Metanephros (tissue), 1 donor: ENCODE results near the gene TEX44. TPM values are rescaled to one million over a fixed set of nuclear protein-coding genes. Genes with fewer than 3 reads are reported as not detected.

Experiments used
- total RNA-seq: library from RNA; depleted of rRNA; stranded (reverse); fragments of >200 nt; gene quantifications from one replicate; pipeline ENCODE4 v1.2.3, GENCODE V29; 2014

Gene TEX44
- total RNA-seq: not detected

DNA sequence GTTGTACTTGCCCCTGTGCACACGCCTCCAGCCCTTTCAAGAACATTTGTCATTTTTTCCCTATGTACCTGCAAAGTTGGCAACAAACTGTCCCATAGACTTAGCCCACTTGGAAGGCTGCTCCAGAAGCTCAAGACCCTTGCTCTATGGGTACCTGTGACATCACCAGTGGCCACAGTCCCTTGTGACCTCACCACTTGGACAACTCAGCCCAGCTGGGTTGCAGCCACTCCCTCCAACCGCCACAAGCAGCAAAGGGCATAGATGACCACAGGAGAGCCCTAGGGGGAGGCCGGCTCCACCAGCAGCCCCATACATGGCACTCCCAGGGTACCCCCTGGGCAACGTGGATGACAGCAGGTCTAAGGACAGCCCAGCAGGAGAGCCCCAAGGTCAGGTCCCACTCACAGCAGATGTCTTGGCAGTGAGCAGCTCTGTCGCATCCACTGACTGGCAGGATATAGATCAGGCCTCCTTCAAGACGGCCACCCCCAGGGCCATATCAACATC is at the start of gene TEX44:
Gene TEX44, plus strand, starts transcription at position 229 of the 510 bp plus-strand sequence. Its CDS starts 88 bp downstream, at position 317.

Other genes with a start within 250 kb of the TEX44 start
- gene B3GNT7, start 197.2 kb upstream of the TEX44 start, total RNA-seq: 4.7 TPM
- 150 TPM for gene NCL, start 128.4 kb upstream of the TEX44 start, total RNA-seq
- gene NMUR1, start 62.4 kb upstream of the TEX44 start, total RNA-seq: 1.3 TPM
- gene PTMA, start 115.7 kb downstream of the TEX44 start, total RNA-seq: 1,202 TPM
- 14.9 TPM for gene PDE6D, start 188.4 kb downstream of the TEX44 start, total RNA-seq
- 30.5 TPM for gene COPS7B, start 193.6 kb downstream of the TEX44 start, total RNA-seq